Ishikawa (cell line): ENCODE measurements around the gene LCN10.

ENCODE experiments used
- CEBPB ChIP-seq: IDR thresholded peaks from 2 replicates; pipeline ENCODE4 v1.6.1; 2012
- CREB1 ChIP-seq: IDR thresholded peaks from 2 replicates; pipeline ENCODE4 v1.6.1; 2012; ENCODE audit warnings: low read depth
- EGR1 ChIP-seq: IDR thresholded peaks from 2 replicates; pipeline ENCODE4 v1.6.1; 2012
- EP300 ChIP-seq: IDR thresholded peaks from 2 replicates; pipeline ENCODE4 v1.6.1; 2012; ENCODE audit warnings: borderline replicate concordance
- FOXM1 ChIP-seq: IDR thresholded peaks from 2 replicates; pipeline ENCODE4 v1.6.1; 2012; ENCODE audit warnings: low read depth, borderline replicate concordance
- MAX ChIP-seq: IDR thresholded peaks from 2 replicates; pipeline ENCODE4 v1.6.1; 2012
- NFIC ChIP-seq: IDR thresholded peaks from 2 replicates; pipeline ENCODE4 v1.6.1; 2012
- RAD21 ChIP-seq: IDR thresholded peaks from 2 replicates; pipeline ENCODE4 v1.6.1; 2012; ENCODE audit warnings: low read depth
- REST ChIP-seq: IDR thresholded peaks from 2 replicates; pipeline ENCODE4 v1.6.1; 2012; ENCODE audit warnings: low read depth, mild to moderate bottlenecking
- TAF1 ChIP-seq: IDR thresholded peaks from 2 replicates; pipeline ENCODE4 v1.6.1; 2012; ENCODE audit warnings: low read depth, mild to moderate bottlenecking
- TCF12 ChIP-seq: IDR thresholded peaks from 2 replicates; pipeline ENCODE4 v1.6.1; 2012; ENCODE audit warnings: low read depth
- TEAD4 ChIP-seq: IDR thresholded peaks from 2 replicates; pipeline ENCODE4 v1.6.1; 2012
- USF1 ChIP-seq: IDR thresholded peaks from 2 replicates; pipeline ENCODE4 v1.6.1; 2012
- YY1 ChIP-seq: IDR thresholded peaks from 2 replicates; pipeline ENCODE4 v1.6.1; 2012; ENCODE audit warnings: low read depth
- ZBTB7A ChIP-seq: IDR thresholded peaks from 2 replicates; pipeline ENCODE4 v1.6.1; 2012; ENCODE audit warnings: low read depth

The LCN10 gene

GRCh38 chr9:136690806-136691261 is 51.9 kb downstream of the LCN10 start:
- TF ChIP-seq EGR1: peak; percentile 78
- TF ChIP-seq TAF1: no peak
- peak; percentile 64; the same call in 1 of the 2 replicates for TF ChIP-seq ZBTB7A
- peak; percentile 90 for TF ChIP-seq MAX
- peak; percentile 99 for TF ChIP-seq TCF12
- TF ChIP-seq USF1: peak; percentile 84
- TF ChIP-seq TEAD4: peak; percentile 63; the same call in 1 of the 2 replicates
- peak; percentile 98 for TF ChIP-seq NFIC
- TF ChIP-seq REST: no peak
- peak; percentile 58; the same call in 1 of the 2 replicates for TF ChIP-seq FOXM1
- TF ChIP-seq EP300: peak; percentile 82
- no peak for TF ChIP-seq CREB1
- TF ChIP-seq RAD21: peak; percentile 5; the same call in 1 of the 2 replicates
- no peak for TF ChIP-seq CEBPB

GRCh38 chr9:136690104-136690805 is 52.5 kb downstream of the LCN10 start:
- TF ChIP-seq CEBPB: no peak
- no peak for TF ChIP-seq CREB1
- TF ChIP-seq FOXM1: no peak
- no peak for TF ChIP-seq REST
- no peak for TF ChIP-seq EP300

- TF ChIP-seq RAD21: no peak
- TF ChIP-seq MAX: no peak
- TF ChIP-seq USF1: no peak
- no peak for TF ChIP-seq YY1
- no peak for TF ChIP-seq CREB1
- no peak for TF ChIP-seq TCF12
- no peak for TF ChIP-seq ZBTB7A
These were observed 53.7 kb downstream of the LCN10 start for GRCh38 chr9:136689108-136689460.

GRCh38 chr9:136688274-136689107 is 54.2 kb downstream of the LCN10 start:
- no peak for TF ChIP-seq EP300
- TF ChIP-seq USF1: no peak
- no peak for TF ChIP-seq REST
- TF ChIP-seq NFIC: no peak
- no peak for TF ChIP-seq EGR1
- TF ChIP-seq MAX: no peak
- no peak for TF ChIP-seq CEBPB
- no peak for TF ChIP-seq ZBTB7A
- TF ChIP-seq RAD21: no peak
- TF ChIP-seq YY1: no peak
- no peak for TF ChIP-seq FOXM1
- TF ChIP-seq CREB1: no peak
- TF ChIP-seq TEAD4: no peak
- no peak for TF ChIP-seq TAF1
- no peak for TF ChIP-seq TCF12
